DOHH2 (cell line): ENCODE data around the gene NBEAL1.

Experiments
- H3F3A ChIP-seq: fragments of 200-600 bp; sonication (generic), shearing (Covaris generic); 2 replicates; pipeline ENCODE4 v1.6.0; 2016; ENCODE audit warnings: antibody characterized with exemption, mild to moderate bottlenecking; ENCODE audit not compliant: control insufficient read depth, insufficient read depth
- H3K27ac ChIP-seq: fragments of 200-600 bp; sonication (generic); 2 replicates; pipeline ENCODE4 v1.5.1; 2014; ENCODE audit warnings: low read depth, mild to moderate bottlenecking, low read length, moderate library complexity
- H3K27me3 ChIP-seq: fragments of 200-600 bp; sonication (generic); 2 replicates; pipeline ENCODE4 v1.6.1; 2014; ENCODE audit warnings: mild to moderate bottlenecking, low read length, mixed read lengths; ENCODE audit not compliant: control insufficient read depth
- H3K36me3 ChIP-seq: fragments of 200-600 bp; sonication (generic); 2 replicates; pipeline ENCODE4 v1.6.1; 2014; ENCODE audit warnings: mild to moderate bottlenecking, low read length, moderate library complexity, mixed read lengths; ENCODE audit not compliant: control insufficient read depth
- H3K4me1 ChIP-seq: fragments of 200-600 bp; sonication (generic); 2 replicates; pipeline ENCODE4 v1.6.1; 2014; ENCODE audit warnings: mild to moderate bottlenecking, low read length, mixed read lengths; ENCODE audit not compliant: control insufficient read depth
- H3K4me2 ChIP-seq: fragments of 200-600 bp; sonication (generic); 2 replicates; pipeline ENCODE4 v1.6.0; 2014; ENCODE audit warnings: mild to moderate bottlenecking, low read length, moderate library complexity
- H3K4me3 ChIP-seq: fragments of 200-600 bp; sonication (generic); 2 replicates; pipeline ENCODE4 v1.5.1; 2014; ENCODE audit warnings: mild to moderate bottlenecking, low read length, mixed read lengths
- H3K79me2 ChIP-seq: fragments of 200-600 bp; sonication (generic); 2 replicates; pipeline ENCODE4 v1.6.1; 2014; ENCODE audit warnings: mild to moderate bottlenecking, low read length, mixed read lengths; ENCODE audit not compliant: control insufficient read depth
- H3K9me2 ChIP-seq: fragments of 200-600 bp; sonication (generic); replicated peaks from 2 replicates; pipeline ENCODE4 v1.6.1; 2014; ENCODE audit warnings: mild to moderate bottlenecking, low read length, mixed read lengths; ENCODE audit not compliant: control insufficient read depth
- H3K9me3 ChIP-seq: fragments of 200-600 bp; sonication (generic); 2 replicates; pipeline ENCODE4 v1.6.1; 2014; ENCODE audit warnings: antibody characterized with exemption, low read length, mixed read lengths; ENCODE audit not compliant: control insufficient read depth, insufficient read depth
- H4K20me1 ChIP-seq: fragments of 200-600 bp; sonication (generic); 2 replicates; pipeline ENCODE4 v1.6.0; 2014; ENCODE audit warnings: low read depth, mild to moderate bottlenecking, antibody characterized with exemption, low read length, moderate library complexity; ENCODE audit not compliant: control insufficient read depth, insufficient read depth
- CTCF ChIP-seq: fragments of 200-600 bp; sonication (generic); IDR thresholded peaks from one replicate; pipeline ENCODE4 v1.5.1; 2014; ENCODE audit warnings: antibody characterized with exemption, mild to moderate bottlenecking, low read depth, low read length; ENCODE audit not compliant: poor library complexity, severe bottlenecking
- EZH2phosphoT487 ChIP-seq: fragments of 200-600 bp; sonication (generic); IDR thresholded peaks from 2 replicates; pipeline ENCODE4 v1.6.1; 2017; ENCODE audit warnings: borderline replicate concordance, mild to moderate bottlenecking, antibody characterized with exemption, low read length, moderate library complexity, mixed read lengths

NBEAL1 gene

GRCh38 chr2:203240491-203240890 lies 225.8 kb downstream of the NBEAL1 start:
- Histone ChIP-seq H3K36me3 (peaks cover 15% of the 10 kb centered on the region), H3K27me3 (no peaks in the 10 kb centered on the region), H3K4me1 (peaks cover 20% of the 10 kb centered on the region), H3K4me2 (peak overlapping the region; percentile 84), H4K20me1 (peaks cover 5% of the 10 kb centered on the region; the same call in 1 of the 2 replicates), H3K9me3 (no peaks in the 10 kb centered on the region), H3F3A (peaks cover 8% of the 10 kb centered on the region), H3K9me2 (no peaks in the 10 kb centered on the region), H3K79me2 (peaks cover 34% of the 10 kb centered on the region), H3K27ac (no peak overlapping the region), H3K4me3 (peak overlapping the region; percentile 97)
- no peak for TF ChIP-seq EZH2phosphoT487
- TF ChIP-seq CTCF: no peak

GRCh38 chr2:203242518-203242917 lies 227.8 kb downstream of the NBEAL1 start:
- no peak overlapping the region for H3K27ac ChIP-seq
- H4K20me1 ChIP-seq: peaks cover 5% of the 10 kb centered on the region; the same call in 1 of the 2 replicates
- H3F3A ChIP-seq: peaks cover 5% of the 10 kb centered on the region
- H3K79me2 ChIP-seq: peaks cover 34% of the 10 kb centered on the region
- no peaks in the 10 kb centered on the region for H3K9me3 ChIP-seq
- H3K4me2 ChIP-seq: no peak overlapping the region
- H3K9me2 ChIP-seq: no peaks in the 10 kb centered on the region
- TF ChIP-seq EZH2phosphoT487 (no peak), CTCF (no peak)
- H3K4me1 ChIP-seq: peaks cover 28% of the 10 kb centered on the region
- no peaks in the 10 kb centered on the region for H3K27me3 ChIP-seq
- H3K4me3 ChIP-seq: no peak overlapping the region
- H3K36me3 ChIP-seq: peaks cover 27% of the 10 kb centered on the region

- Histone ChIP-seq H3F3A (no peaks in the 10 kb centered on the region), H4K20me1 (no peaks in the 10 kb centered on the region; the same call in 1 of the 2 replicates), H3K4me3 (no peak overlapping the region), H3K79me2 (peaks cover 10% of the 10 kb centered on the region), H3K4me1 (peaks cover 8% of the 10 kb centered on the region), H3K36me3 (peaks cover 21% of the 10 kb centered on the region), H3K27ac (no peak overlapping the region), H3K9me2 (no peaks in the 10 kb centered on the region), H3K4me2 (no peak overlapping the region), H3K27me3 (no peaks in the 10 kb centered on the region), H3K9me3 (no peaks in the 10 kb centered on the region)
- TF ChIP-seq CTCF: no peak
- TF ChIP-seq EZH2phosphoT487: no peak
Observed at GRCh38 chr2:203246646-203247045, 232.0 kb downstream of the NBEAL1 start.
